GM12801 (cell line): Measurements from ENCODE around the gene SCGB2A2.

Source experiments
- CTCF ChIP-seq: IDR thresholded peaks from one replicate; pipeline ENCODE4 v1.5.1; 2011; ENCODE audit warnings: control low read depth; ENCODE audit not compliant: insufficient read length; ENCODE audit errors: extremely low read depth

The SCGB2A2 gene

GRCh38 chr11:62241095-62241494 lies 28.9 kb upstream of the SCGB2A2 start:
- no peak for TF ChIP-seq CTCF

- no peak for TF ChIP-seq CTCF
These were observed 27.9 kb upstream of the SCGB2A2 start, which contains the start of gene SCGB1D2 for GRCh38 chr11:62242021-62242420. Gene SCGB1D2, plus strand, starts transcription at chr11:62242239. Its CDS starts 69 bp downstream, at chr11:62242308.

GRCh38 chr11:62245271-62245753 lies 24.6 kb upstream of the SCGB2A2 start:
- no peak for TF ChIP-seq CTCF

- TF ChIP-seq CTCF, result no peak
These were observed 18.3 kb upstream of the SCGB2A2 start for GRCh38 chr11:62251698-62252097.

- no peak for TF ChIP-seq CTCF
These were observed 15.9 kb upstream of the SCGB2A2 start for GRCh38 chr11:62253999-62254542.

GRCh38 chr11:62256281-62256680 lies 13.7 kb upstream of the SCGB2A2 start:
- no peak for TF ChIP-seq CTCF

- TF ChIP-seq CTCF, result no peak
These were observed 9.6 kb upstream of the SCGB2A2 start for GRCh38 chr11:62260261-62260953.
